ENCODE measurements around the gene CCN6. TPM values are rescaled to one million over a fixed set of nuclear protein-coding genes. Genes with fewer than 3 reads are reported as not detected.
A peak's percentile ranks its signal among the peaks of the same experiment; 100 is the strongest.

Gene CCN6
- total RNA-seq, 1 donor from 2014 or later: not detected

DNA sequence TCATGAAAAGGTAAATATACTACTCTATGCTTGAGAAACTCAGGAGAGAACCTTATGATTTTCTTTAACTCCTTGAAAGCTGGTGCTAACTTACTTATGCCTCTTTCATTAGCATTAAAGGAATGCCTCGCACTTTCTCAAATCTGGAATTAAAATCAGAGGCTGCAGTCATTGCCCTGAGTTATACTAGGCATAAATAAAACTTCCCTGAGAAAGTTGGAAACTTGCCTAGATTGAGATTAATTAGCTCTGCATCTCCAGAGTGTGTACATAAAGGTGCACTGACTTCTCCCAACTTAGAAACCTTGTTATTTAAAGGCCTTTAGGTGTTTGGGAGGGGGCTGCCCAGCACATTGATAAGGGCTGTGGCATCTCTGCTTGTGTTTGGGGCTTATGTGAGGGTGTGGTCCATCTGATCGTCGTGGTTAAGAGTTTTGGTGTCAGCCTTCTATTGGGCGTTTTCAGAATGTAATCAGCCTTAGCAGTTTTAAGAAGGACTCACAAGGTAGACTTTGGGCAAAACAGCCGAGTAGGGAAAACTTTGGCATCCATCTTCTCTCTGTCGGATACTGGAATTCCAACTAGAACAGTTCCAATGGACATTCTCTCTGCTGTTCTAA, 32.1 kb upstream of the CCN6 start:
- H3K27me3 Mint-ChIP-seq: no peaks in the 10 kb centered on the region
- H3K9me3 Mint-ChIP-seq (ENCODE audit: low read depth): peaks cover 9% of the 10 kb centered on the region
- TF ChIP-seq, protein P1, sequence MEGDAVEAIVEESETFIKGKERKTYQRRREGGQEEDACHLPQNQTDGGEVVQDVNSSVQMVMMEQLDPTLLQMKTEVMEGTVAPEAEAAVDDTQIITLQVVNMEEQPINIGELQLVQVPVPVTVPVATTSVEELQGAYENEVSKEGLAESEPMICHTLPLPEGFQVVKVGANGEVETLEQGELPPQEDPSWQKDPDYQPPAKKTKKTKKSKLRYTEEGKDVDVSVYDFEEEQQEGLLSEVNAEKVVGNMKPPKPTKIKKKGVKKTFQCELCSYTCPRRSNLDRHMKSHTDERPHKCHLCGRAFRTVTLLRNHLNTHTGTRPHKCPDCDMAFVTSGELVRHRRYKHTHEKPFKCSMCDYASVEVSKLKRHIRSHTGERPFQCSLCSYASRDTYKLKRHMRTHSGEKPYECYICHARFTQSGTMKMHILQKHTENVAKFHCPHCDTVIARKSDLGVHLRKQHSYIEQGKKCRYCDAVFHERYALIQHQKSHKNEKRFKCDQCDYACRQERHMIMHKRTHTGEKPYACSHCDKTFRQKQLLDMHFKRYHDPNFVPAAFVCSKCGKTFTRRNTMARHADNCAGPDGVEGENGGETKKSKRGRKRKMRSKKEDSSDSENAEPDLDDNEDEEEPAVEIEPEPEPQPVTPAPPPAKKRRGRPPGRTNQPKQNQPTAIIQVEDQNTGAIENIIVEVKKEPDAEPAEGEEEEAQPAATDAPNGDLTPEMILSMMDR (IDR thresholded peaks at IDR 0.05; ENCODE audit: unreplicated experiment): no peak
- DNase-seq (ENCODE audit: low spot score, unreplicated experiment): no peak
- no peak overlapping the region for H3K4me3 Mint-ChIP-seq (ENCODE audit: low read depth)
- peak overlapping the region; percentile 14 for H3K27ac Mint-ChIP-seq
- H3K36me3 Mint-ChIP-seq (ENCODE audit: insufficient read depth): peaks cover 2% of the 10 kb centered on the region
- H3K4me1 Mint-ChIP-seq (ENCODE audit: low read depth): peaks cover 33% of the 10 kb centered on the region

DNA sequence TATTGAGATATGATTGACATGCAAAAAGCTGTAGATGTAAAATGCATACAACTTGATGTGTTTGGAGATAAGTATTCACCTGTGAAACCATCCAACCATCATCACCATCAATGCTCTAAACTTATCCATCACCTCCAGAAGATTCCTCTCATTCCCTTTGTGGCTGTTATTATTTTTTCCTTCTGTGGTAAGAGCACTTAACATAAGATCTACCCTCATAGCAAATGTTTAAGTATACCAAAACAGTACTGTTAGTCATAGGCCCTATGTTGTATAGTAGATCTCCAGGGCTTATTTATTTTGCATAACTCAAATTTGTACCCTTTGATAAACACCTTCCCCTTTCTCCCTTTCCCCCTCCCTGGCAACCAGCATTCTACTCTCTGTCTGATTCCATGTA, 31.2 kb upstream of the CCN6 start:
- Mint-ChIP-seq H3K4me1 (ENCODE audit: low read depth) (peaks cover 31% of the 10 kb centered on the region), H3K36me3 (ENCODE audit: insufficient read depth) (peaks cover 2% of the 10 kb centered on the region), H3K27me3 (no peaks in the 10 kb centered on the region), H3K4me3 (ENCODE audit: low read depth) (no peak overlapping the region), H3K27ac (no peak overlapping the region), H3K9me3 (ENCODE audit: low read depth) (peaks cover 9% of the 10 kb centered on the region)
- DNase-seq (ENCODE audit: low spot score, unreplicated experiment): no peak
- TF ChIP-seq, protein P1 (IDR thresholded peaks at IDR 0.05; ENCODE audit: unreplicated experiment): no peak

DNA sequence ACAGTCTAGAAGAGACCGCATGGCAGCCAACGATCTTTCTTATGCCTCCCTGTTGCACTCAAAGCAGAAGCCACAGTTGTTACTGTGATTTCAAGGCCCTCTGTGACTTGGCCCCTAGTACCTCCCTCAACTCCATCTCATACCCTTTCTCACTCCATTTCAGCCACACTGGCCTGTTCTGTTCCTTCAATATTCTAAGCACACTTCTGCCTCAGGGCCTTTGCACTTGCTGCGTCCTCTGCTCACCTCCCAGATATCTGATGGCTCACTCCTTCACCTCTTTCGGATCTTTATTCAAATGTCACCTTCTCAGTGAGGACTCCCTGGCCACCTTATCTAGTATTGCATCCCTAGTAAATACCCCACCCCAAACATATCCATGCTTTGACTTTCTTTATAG, 29.4 kb upstream of the CCN6 start:
- peaks cover 9% of the 10 kb centered on the region for H3K9me3 Mint-ChIP-seq (ENCODE audit: low read depth)
- no peak for DNase-seq (ENCODE audit: low spot score, unreplicated experiment)
- no peak overlapping the region for H3K27ac Mint-ChIP-seq
- H3K36me3 Mint-ChIP-seq (ENCODE audit: insufficient read depth): peaks cover 2% of the 10 kb centered on the region
- TF ChIP-seq, protein P1 (IDR thresholded peaks at IDR 0.05; ENCODE audit: unreplicated experiment): no peak
- H3K4me1 Mint-ChIP-seq (ENCODE audit: low read depth): peaks cover 14% of the 10 kb centered on the region
- no peaks in the 10 kb centered on the region for H3K27me3 Mint-ChIP-seq
- no peak overlapping the region for H3K4me3 Mint-ChIP-seq (ENCODE audit: low read depth)

- H3K27ac Mint-ChIP-seq: no peak overlapping the region
- no peak overlapping the region for H3K4me3 Mint-ChIP-seq (ENCODE audit: low read depth)
- TF ChIP-seq, protein P1 (IDR thresholded peaks at IDR 0.05; ENCODE audit: unreplicated experiment): no peak
- DNase-seq (ENCODE audit: low spot score, unreplicated experiment): no peak
- peaks cover 7% of the 10 kb centered on the region for H3K27me3 Mint-ChIP-seq
- H3K9me3 Mint-ChIP-seq (ENCODE audit: low read depth): peaks cover 9% of the 10 kb centered on the region
- H3K4me1 Mint-ChIP-seq (ENCODE audit: low read depth): peaks cover 10% of the 10 kb centered on the region
- peaks cover 2% of the 10 kb centered on the region for H3K36me3 Mint-ChIP-seq (ENCODE audit: insufficient read depth)
These were observed 27.0 kb upstream of the CCN6 start for GRCh38 chr6:112026933-112027332.

GRCh38 chr6:112027942-112028674, 25.8 kb upstream of the CCN6 start:
- Mint-ChIP-seq H3K4me1 (ENCODE audit: low read depth) (peaks cover 7% of the 10 kb centered on the region), H3K27ac (no peak overlapping the region), H3K36me3 (ENCODE audit: insufficient read depth) (peaks cover 2% of the 10 kb centered on the region), H3K4me3 (ENCODE audit: low read depth) (no peak overlapping the region), H3K9me3 (ENCODE audit: low read depth) (peaks cover 9% of the 10 kb centered on the region), H3K27me3 (peaks cover 11% of the 10 kb centered on the region)
- TF ChIP-seq, protein P1 (IDR thresholded peaks at IDR 0.05; ENCODE audit: unreplicated experiment): no peak
- DNase-seq (ENCODE audit: low spot score, unreplicated experiment): no peak

Measured in progenitor cell of endocrine pancreas (in vitro differentiated cells).